ENCODE data around the gene TWF1.
"Not testable (repeated sequence)": the region's sequence is repeated elsewhere in the genome, so short reads cannot be mapped to it uniquely, and the experiment has no call there.

Gene TWF1

GRCh38 chr12:43805860-43806736 lies at the start of gene TWF1:
Gene TWF1, minus strand, starts transcription at chr12:43806317. Its CDS starts 72 bp downstream, at chr12:43806245.
- peak; percentile 84 for DNase-seq

GRCh38 chr12:43852744-43853143 lies 46.6 kb upstream of the TWF1 start:
- DNase-seq, result no peak

GRCh38 chr12:43848786-43849185 lies 42.7 kb upstream of the TWF1 start:
- DNase-seq, result no peak

GRCh38 chr12:43848226-43848507 lies 42.0 kb upstream of the TWF1 start:
- DNase-seq, result no peak

- DNase-seq, result not testable (repeated sequence)
Observed at GRCh38 chr12:43847425-43848225, 41.5 kb upstream of the TWF1 start.

- DNase-seq, result no peak
Observed at GRCh38 chr12:43842259-43842658, 36.1 kb upstream of the TWF1 start.

GRCh38 chr12:43841253-43841652 lies 35.1 kb upstream of the TWF1 start:
- no peak for DNase-seq

- no peak for DNase-seq
Observed at GRCh38 chr12:43840338-43840737, 34.2 kb upstream of the TWF1 start.

- peak; percentile 26 for DNase-seq
Observed at GRCh38 chr12:43836475-43836989, 30.4 kb upstream of the TWF1 start.

- peak; percentile 65 for DNase-seq
Observed at GRCh38 chr12:43835656-43836474, 29.7 kb upstream of the TWF1 start, which contains the start of gene TMEM117. Gene TMEM117, plus strand, starts transcription at chr12:43836081.

GRCh38 chr12:43835264-43835655 lies 29.1 kb upstream of the TWF1 start:
- DNase-seq, result no peak

- peak; percentile 29 for DNase-seq
Observed at GRCh38 chr12:43832463-43833168, 26.5 kb upstream of the TWF1 start.

GRCh38 chr12:43827093-43827492 lies 21.0 kb upstream of the TWF1 start:
- DNase-seq, result no peak

- DNase-seq, result no peak
Observed at GRCh38 chr12:43826681-43827080, 20.6 kb upstream of the TWF1 start.

- no peak for DNase-seq
Observed at GRCh38 chr12:43824207-43824775, 18.2 kb upstream of the TWF1 start.

- no peak for DNase-seq
Observed at GRCh38 chr12:43816168-43816567, 10.1 kb upstream of the TWF1 start.

GRCh38 chr12:43815416-43815815 lies 9.3 kb upstream of the TWF1 start:
- DNase-seq, result no peak

- DNase-seq, result no peak
Observed at GRCh38 chr12:43812926-43813325, 6.8 kb upstream of the TWF1 start.

- DNase-seq, result no peak
Observed at GRCh38 chr12:43812057-43812456, 5.9 kb upstream of the TWF1 start.

- DNase-seq, result no peak
Observed at GRCh38 chr12:43807386-43807785, 1.3 kb upstream of the TWF1 start.

- DNase-seq, result no peak
Observed at GRCh38 chr12:43806737-43807072, 588 bp upstream of the TWF1 start.
